ENCODE results near the gene DNAJC6. TPM values are rescaled to one million over a fixed set of nuclear protein-coding genes. Genes with fewer than 3 reads are reported as not detected.
"Not testable (repeated sequence)": the region's sequence is repeated elsewhere in the genome, so short reads cannot be mapped to it uniquely, and the experiment has no call there.

DNAJC6 gene
- total and polyA plus RNA-seq, 2 of the 13 experiments (the other 11 are each of a cell fraction or from before 2014, with no cell fraction given) = 1.0 to 1.6 TPM

DNA sequence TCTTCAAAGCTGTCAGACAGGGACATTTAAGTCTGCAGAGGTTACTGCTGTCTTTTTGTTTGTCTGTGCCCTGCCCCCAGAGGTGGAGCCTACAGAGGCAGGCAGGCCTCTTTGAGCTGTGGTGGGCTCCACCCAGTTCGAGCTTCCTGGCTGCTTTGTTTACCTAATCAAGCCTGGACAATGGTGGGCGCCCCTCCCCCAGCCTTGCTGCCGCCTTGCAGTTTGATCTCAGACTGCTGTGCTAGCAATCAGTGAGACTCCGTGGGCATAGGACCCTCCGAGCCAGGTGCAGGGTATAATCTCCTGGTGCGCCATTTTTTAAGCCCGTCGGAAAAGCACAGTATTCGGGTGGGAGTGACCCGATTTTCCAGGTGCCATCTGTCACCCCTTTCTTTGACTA, 146.3 kb downstream of the DNAJC6 start:
- FAIRE-seq; POLR2A ChIA-PET; H3K27ac ChIP-seq (ENCODE audit: extremely low read length, insufficient read depth, low read length); H3K9ac ChIP-seq (ENCODE audit: insufficient read depth, low read depth, low read length); CTCF ChIA-PET (ENCODE audit: low intra/inter-chr PET ratio, low total read pairs); H3K36me3 ChIP-seq (replicated peaks in 1 of 2; ENCODE audit: control insufficient read depth in 1 of 2, insufficient read depth in 2 of 2, low read length in 2 of 2); ATAC-seq; H3K4me3 ChIP-seq (replicated peaks in 1 of 3; ENCODE audit: insufficient read depth in 1 of 3, low read depth in 2 of 3, low read length in 3 of 3); H4K20me1 ChIP-seq (ENCODE audit: insufficient read depth, low read length); H3K27me3 ChIP-seq (ENCODE audit: control insufficient read depth in 1 of 2, insufficient read depth in 2 of 2, low read length in 2 of 2); H3K9me3 ChIP-seq (ENCODE audit: low read length); intact Hi-C loops (cut with micrococcal nuclease; ENCODE audit: unreplicated experiment); DNase-seq (ENCODE audit: low spot score); BruUV-seq (replicated peaks); H2AFZ ChIP-seq (ENCODE audit: low read length); H3K4me2 ChIP-seq (ENCODE audit: low read depth, low read length); H3K79me2 ChIP-seq (ENCODE audit: insufficient read depth, low read length); in situ Hi-C loops (cut with HindIII; ENCODE audit: extremely low pct_ligation_motif_present, low pct_unique_long_range_greater_than_20kb); TF ChIP-seq SOX13, FOXA1 (IDR thresholded peaks at IDR 0.05): not testable (repeated sequence)
- peaks cover 12% of the 10 kb centered on the region for H3K4me1 ChIP-seq (ENCODE audit: insufficient read depth, low read length)
- 15% methylated on average over 2 of the region's 10 CpGs for WGBS (ENCODE audit: low lambda C conversion rate)
- TF ChIP-seq SOX13 (CRISPR knock-in tag; conservative IDR thresholded peaks at IDR 0.05 in 1 of 2, IDR thresholded peaks at IDR 0.05 in 1 of 2) (peak in 1 of 2 experiments; percentile 74; a peak in 2 of 4 replicates), SOX5 (CRISPR knock-in tag; IDR thresholded peaks at IDR 0.05; ENCODE audit: borderline replicate concordance) (peak; percentile 75), SP5 (CRISPR knock-in tag; IDR thresholded peaks at IDR 0.05; ENCODE audit: borderline replicate concordance, low read depth) (peak; percentile 49; the same call in 1 of the 2 replicates), FOXA1 (CRISPR knock-in tag; IDR thresholded peaks at IDR 0.05) (peak; percentile 52), TBX2 (CRISPR knock-in tag; IDR thresholded peaks at IDR 0.05; ENCODE audit: borderline replicate concordance) (0 out of 2 replicates have a peak, but pooled peaks have one; percentile 18), POGZ (CRISPR knock-in tag; IDR thresholded peaks at IDR 0.05) (peak; percentile 38; the same call in 1 of the 2 replicates), ZMYM4 (CRISPR knock-in tag; IDR thresholded peaks at IDR 0.05) (peak; percentile 60), FOXA3 (CRISPR knock-in tag; IDR thresholded peaks at IDR 0.05) (0 out of 2 replicates have a peak, but pooled peaks have one; percentile 21), SALL1 (CRISPR knock-in tag; IDR thresholded peaks at IDR 0.05) (peak; percentile 62; the same call in 1 of the 2 replicates)
- TF ChIP-seq, protein P1, sequence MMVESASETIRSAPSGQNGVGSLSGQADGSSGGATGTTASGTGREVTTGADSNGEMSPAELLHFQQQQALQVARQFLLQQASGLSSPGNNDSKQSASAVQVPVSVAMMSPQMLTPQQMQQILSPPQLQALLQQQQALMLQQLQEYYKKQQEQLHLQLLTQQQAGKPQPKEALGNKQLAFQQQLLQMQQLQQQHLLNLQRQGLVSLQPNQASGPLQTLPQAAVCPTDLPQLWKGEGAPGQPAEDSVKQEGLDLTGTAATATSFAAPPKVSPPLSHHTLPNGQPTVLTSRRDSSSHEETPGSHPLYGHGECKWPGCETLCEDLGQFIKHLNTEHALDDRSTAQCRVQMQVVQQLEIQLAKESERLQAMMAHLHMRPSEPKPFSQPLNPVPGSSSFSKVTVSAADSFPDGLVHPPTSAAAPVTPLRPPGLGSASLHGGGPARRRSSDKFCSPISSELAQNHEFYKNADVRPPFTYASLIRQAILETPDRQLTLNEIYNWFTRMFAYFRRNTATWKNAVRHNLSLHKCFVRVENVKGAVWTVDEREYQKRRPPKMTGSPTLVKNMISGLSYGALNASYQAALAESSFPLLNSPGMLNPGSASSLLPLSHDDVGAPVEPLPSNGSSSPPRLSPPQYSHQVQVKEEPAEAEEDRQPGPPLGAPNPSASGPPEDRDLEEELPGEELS (CRISPR knock-in tag; IDR thresholded peaks at IDR 0.05) = 0 out of 2 replicates have a peak, but pooled peaks have one; percentile 28
- TF ChIP-seq, protein P2, sequence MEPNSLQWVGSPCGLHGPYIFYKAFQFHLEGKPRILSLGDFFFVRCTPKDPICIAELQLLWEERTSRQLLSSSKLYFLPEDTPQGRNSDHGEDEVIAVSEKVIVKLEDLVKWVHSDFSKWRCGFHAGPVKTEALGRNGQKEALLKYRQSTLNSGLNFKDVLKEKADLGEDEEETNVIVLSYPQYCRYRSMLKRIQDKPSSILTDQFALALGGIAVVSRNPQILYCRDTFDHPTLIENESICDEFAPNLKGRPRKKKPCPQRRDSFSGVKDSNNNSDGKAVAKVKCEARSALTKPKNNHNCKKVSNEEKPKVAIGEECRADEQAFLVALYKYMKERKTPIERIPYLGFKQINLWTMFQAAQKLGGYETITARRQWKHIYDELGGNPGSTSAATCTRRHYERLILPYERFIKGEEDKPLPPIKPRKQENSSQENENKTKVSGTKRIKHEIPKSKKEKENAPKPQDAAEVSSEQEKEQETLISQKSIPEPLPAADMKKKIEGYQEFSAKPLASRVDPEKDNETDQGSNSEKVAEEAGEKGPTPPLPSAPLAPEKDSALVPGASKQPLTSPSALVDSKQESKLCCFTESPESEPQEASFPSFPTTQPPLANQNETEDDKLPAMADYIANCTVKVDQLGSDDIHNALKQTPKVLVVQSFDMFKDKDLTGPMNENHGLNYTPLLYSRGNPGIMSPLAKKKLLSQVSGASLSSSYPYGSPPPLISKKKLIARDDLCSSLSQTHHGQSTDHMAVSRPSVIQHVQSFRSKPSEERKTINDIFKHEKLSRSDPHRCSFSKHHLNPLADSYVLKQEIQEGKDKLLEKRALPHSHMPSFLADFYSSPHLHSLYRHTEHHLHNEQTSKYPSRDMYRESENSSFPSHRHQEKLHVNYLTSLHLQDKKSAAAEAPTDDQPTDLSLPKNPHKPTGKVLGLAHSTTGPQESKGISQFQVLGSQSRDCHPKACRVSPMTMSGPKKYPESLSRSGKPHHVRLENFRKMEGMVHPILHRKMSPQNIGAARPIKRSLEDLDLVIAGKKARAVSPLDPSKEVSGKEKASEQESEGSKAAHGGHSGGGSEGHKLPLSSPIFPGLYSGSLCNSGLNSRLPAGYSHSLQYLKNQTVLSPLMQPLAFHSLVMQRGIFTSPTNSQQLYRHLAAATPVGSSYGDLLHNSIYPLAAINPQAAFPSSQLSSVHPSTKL (CRISPR knock-in tag; IDR thresholded peaks at IDR 0.05) = peak; percentile 47; the same call in 1 of the 2 replicates
- TF ChIP-seq, protein P3, sequence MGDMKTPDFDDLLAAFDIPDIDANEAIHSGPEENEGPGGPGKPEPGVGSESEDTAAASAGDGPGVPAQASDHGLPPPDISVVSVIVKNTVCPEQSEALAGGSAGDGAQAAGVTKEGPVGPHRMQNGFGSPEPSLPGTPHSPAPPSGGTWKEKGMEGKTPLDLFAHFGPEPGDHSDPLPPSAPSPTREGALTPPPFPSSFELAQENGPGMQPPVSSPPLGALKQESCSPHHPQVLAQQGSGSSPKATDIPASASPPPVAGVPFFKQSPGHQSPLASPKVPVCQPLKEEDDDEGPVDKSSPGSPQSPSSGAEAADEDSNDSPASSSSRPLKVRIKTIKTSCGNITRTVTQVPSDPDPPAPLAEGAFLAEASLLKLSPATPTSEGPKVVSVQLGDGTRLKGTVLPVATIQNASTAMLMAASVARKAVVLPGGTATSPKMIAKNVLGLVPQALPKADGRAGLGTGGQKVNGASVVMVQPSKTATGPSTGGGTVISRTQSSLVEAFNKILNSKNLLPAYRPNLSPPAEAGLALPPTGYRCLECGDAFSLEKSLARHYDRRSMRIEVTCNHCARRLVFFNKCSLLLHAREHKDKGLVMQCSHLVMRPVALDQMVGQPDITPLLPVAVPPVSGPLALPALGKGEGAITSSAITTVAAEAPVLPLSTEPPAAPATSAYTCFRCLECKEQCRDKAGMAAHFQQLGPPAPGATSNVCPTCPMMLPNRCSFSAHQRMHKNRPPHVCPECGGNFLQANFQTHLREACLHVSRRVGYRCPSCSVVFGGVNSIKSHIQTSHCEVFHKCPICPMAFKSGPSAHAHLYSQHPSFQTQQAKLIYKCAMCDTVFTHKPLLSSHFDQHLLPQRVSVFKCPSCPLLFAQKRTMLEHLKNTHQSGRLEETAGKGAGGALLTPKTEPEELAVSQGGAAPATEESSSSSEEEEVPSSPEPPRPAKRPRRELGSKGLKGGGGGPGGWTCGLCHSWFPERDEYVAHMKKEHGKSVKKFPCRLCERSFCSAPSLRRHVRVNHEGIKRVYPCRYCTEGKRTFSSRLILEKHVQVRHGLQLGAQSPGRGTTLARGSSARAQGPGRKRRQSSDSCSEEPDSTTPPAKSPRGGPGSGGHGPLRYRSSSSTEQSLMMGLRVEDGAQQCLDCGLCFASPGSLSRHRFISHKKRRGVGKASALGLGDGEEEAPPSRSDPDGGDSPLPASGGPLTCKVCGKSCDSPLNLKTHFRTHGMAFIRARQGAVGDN (CRISPR knock-in tag; IDR thresholded peaks at IDR 0.05) = peak; percentile 44
